Testis (tissue), 3 donors: ENCODE data around the gene ZFPM1. TPM values are rescaled to one million over a fixed set of nuclear protein-coding genes. Genes with fewer than 3 reads are reported as not detected.

Experiments used
- DNase-seq: peaks from one replicate; pipeline ENCODE4 v3.0.0-alpha.2; 2019
- H3K27ac ChIP-seq, 2 donors: fragments of 200-600 bp; sonication (generic); one replicate each; pipeline ENCODE4 v1.5.1; 2019
- H3K27me3 ChIP-seq: fragments of 200-600 bp; sonication (generic); one replicate; pipeline ENCODE4 v1.5.1; 2019
- H3K36me3 ChIP-seq: fragments of 200-600 bp; sonication (generic); one replicate; pipeline ENCODE4 v1.5.1; 2017; ENCODE audit warnings: low read depth; ENCODE audit errors: missing control alignments
- H3K4me1 ChIP-seq: fragments of 200-600 bp; sonication (generic); one replicate; pipeline ENCODE4 v1.5.1; 2019
- H3K4me3 ChIP-seq, 2 donors: fragments of 200-600 bp; sonication (generic); one replicate each; pipeline ENCODE4 v1.5.1; 2017 to 2019
- H3K9me3 ChIP-seq: fragments of 200-600 bp; sonication (generic); one replicate; pipeline ENCODE4 v1.5.1; 2017
- CTCF ChIP-seq, 3 experiments: fragments of 450-650 bp in 2 of 3; fragments of 200-600 bp in 1 of 3; sonication (generic) in 1 of 3; IDR thresholded peaks; one replicate each; pipeline ENCODE4 v1.5.1; 2016 to 2019; ENCODE audit warnings: antibody characterized with exemption in 3 of 3, mild to moderate bottlenecking in 2 of 3, moderate library complexity in 1 of 3
- POLR2A ChIP-seq: fragments of 450-650 bp; IDR thresholded peaks from one replicate; pipeline ENCODE4 v1.6.1; 2017; ENCODE audit warnings: antibody characterized with exemption, mild to moderate bottlenecking, moderate library complexity
- WGBS, 2 donors: methylation state at CpG; one replicate each; pipeline ENCODE4 v1.1.5; 2018; 5-methylcytosine and 5-hydroxymethylcytosine counted together
- intact Hi-C: fragments of 100-400 bp; cut with DNase I; formaldehyde crosslinking; loops from one replicate; pipeline ENCODE4 v1.15.1; 2023; ENCODE audit warnings: low total_unique reads
- polyA plus RNA-seq: library from polyadenylated mRNA; stranded (reverse); fragments of 350-450 nt; fragmentation: Illumina TruSeq; extraction: RNeasy Lipid Tissue Mini Kit (QIAGEN cat#74804); gene quantifications from one replicate; pipeline ENCODE4 v1.2.3, GENCODE V29; 2014; ENCODE audit warnings: low read depth, low replicate concordance; ENCODE audit not compliant: insufficient read depth
- total RNA-seq, 2 donors: library from RNA; depleted of rRNA; stranded (reverse); fragments of >200 nt; gene quantifications; one replicate each; pipeline ENCODE4 v1.2.3, GENCODE V29; 2016

ZFPM1 gene
- total and polyA plus RNA-seq, 3 donors from 2014 or later, result 12.8 to 25.1 (median 23.9) TPM

GRCh38 chr16:88449267-88449561 lies 3.9 kb upstream of the ZFPM1 start:
- TF ChIP-seq POLR2A (no peak), CTCF (IDR thresholded peaks at IDR 0.05) (no peak)
- no peaks in the 10 kb centered on the region for H3K36me3 ChIP-seq
- no peak overlapping the region for H3K27ac ChIP-seq
- intact Hi-C loops, result loop anchor here (10.0 kb wide), 1 partner anchor 116 kb away; no protein-coding TSS in a partner anchor
- H3K9me3 ChIP-seq, result no peaks in the 10 kb centered on the region
- H3K4me3 ChIP-seq, result no peak overlapping the region
- WGBS, 2 donors, result 73 to 75% methylated on average over 5 of the region's 5 CpGs
- no peak for DNase-seq
- H3K27me3 ChIP-seq, result no peaks in the 10 kb centered on the region
- peaks cover 6% of the 10 kb centered on the region for H3K4me1 ChIP-seq

- H3K27me3 ChIP-seq, result no peaks in the 10 kb centered on the region
- peaks cover 17% of the 10 kb centered on the region for H3K4me1 ChIP-seq
- H3K4me3 ChIP-seq, result peak overlapping the region; percentile 56 to 64
- no peak overlapping the region for H3K27ac ChIP-seq
- 44 to 59% methylated on average over 15 to 30 of the region's 30 CpGs for WGBS, 2 donors
- H3K9me3 ChIP-seq, result no peaks in the 10 kb centered on the region
- intact Hi-C loops, result no loop called here
- no peaks in the 10 kb centered on the region for H3K36me3 ChIP-seq
- DNase-seq, result no peak
- TF ChIP-seq CTCF (IDR thresholded peaks at IDR 0.05), result no peak
- no peak for TF ChIP-seq POLR2A
Observed at GRCh38 chr16:88451586-88452481, 1.2 kb upstream of the ZFPM1 start.

- Histone ChIP-seq H3K27me3 (no peaks in the 10 kb centered on the region), H3K36me3 (no peaks in the 10 kb centered on the region), H3K27ac (peak overlapping the region; percentile 49 to 73), H3K9me3 (no peaks in the 10 kb centered on the region), H3K4me1 (peaks cover 22% of the 10 kb centered on the region), H3K4me3 (peak overlapping the region; percentile 56 to 64)
- WGBS, 2 donors, result 1% methylated on average over 31 to 48 of the region's 72 CpGs
- peak; percentile 98 for DNase-seq
- intact Hi-C loops, result no loop called here
- TF ChIP-seq POLR2A (no peak), CTCF (IDR thresholded peaks at IDR 0.05) (no peak)
Observed at GRCh38 chr16:88452482-88453216, 431 bp upstream of the ZFPM1 start.

GRCh38 chr16:88453611-88454522 lies 787 bp downstream of the ZFPM1 start:
- TF ChIP-seq CTCF (IDR thresholded peaks at IDR 0.05) (no peak), POLR2A (no peak)
- Histone ChIP-seq H3K9me3 (no peaks in the 10 kb centered on the region), H3K4me3 (peak overlapping the region; percentile 41 to 53), H3K4me1 (peaks cover 27% of the 10 kb centered on the region), H3K27ac (peak overlapping the region in 1 of 2 donors; percentile 74), H3K27me3 (no peaks in the 10 kb centered on the region), H3K36me3 (no peaks in the 10 kb centered on the region)
- intact Hi-C loops, result no loop called here
- no peak for DNase-seq
- WGBS, 2 donors, result 2 to 3% methylated on average over 16 to 84 of the region's 89 CpGs
